Cardiac fibroblast (primary cell): ENCODE data around the gene SPRED3.

Experiments
- DNase-seq, 2 donors: peaks; one replicate each; pipeline versions ENCODE4 v3.0.0 to v3.0.0-alpha.2; 2010; ENCODE audit warnings: low read depth in 2 of 2
- H3K4me3 ChIP-seq, 2 donors: replicated peaks in 1 of 2; 1 replicate in 1 of 2; 2 replicates in 1 of 2; pipeline ENCODE4 v1.5.1; 2011; ENCODE audit warnings: low read depth in 2 of 2, low read length in 2 of 2, mild to moderate bottlenecking in 2 of 2, moderate library complexity in 1 of 2
- CTCF ChIP-seq: IDR thresholded peaks from one replicate; pipeline ENCODE4 v1.5.1; 2011; ENCODE audit warnings: low read depth, mild to moderate bottlenecking, low read length, inconsistent platforms

The SPRED3 gene

GRCh38 chr19:38430931-38431330 is 42.4 kb downstream of the SPRED3 start:
- TF ChIP-seq CTCF = no peak
- H3K4me3 ChIP-seq = no peak overlapping the region
- no peak for DNase-seq

DNA sequence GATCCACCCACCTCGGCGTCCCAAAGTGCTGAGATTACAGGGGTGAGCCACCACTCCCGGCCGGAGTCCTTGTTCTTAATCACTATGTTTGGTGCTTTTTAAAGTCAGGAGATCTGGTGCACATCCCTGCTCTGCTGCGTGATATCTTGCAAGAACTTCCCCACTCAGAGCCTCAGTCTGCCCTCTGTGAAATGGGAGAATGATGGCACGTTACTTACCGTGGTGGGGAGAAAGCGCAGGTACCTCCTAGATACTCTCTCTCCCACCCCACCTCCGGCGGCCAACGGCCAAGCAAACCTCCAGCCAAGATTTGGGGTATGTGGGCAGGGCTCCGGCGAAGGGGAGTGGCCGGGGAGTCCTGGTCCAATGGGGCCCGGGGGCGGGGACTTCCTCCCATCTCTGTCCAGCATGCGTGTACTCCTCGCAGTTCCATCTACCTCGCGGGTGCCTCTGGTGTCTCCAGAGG is 44.8 kb downstream of the SPRED3 start, which contains the start of gene RYR1:
Gene RYR1, plus strand, starts transcription at position 424 of the 466 bp plus-strand sequence. CDS start 139 bp downstream, outside the sequence.
- DNase-seq = peak in 1 of 2 donors; percentile 26
- no peak for TF ChIP-seq CTCF
- H3K4me3 ChIP-seq = no peak within 1 kb of the TSS

- H3K4me3 ChIP-seq = no peak overlapping the region
- DNase-seq = no peak
- TF ChIP-seq CTCF = no peak
These were observed 46.1 kb downstream of the SPRED3 start for GRCh38 chr19:38434549-38435051.

- no peak for TF ChIP-seq CTCF
- H3K4me3 ChIP-seq = no peak overlapping the region
- no peak for DNase-seq
These were observed 48.8 kb downstream of the SPRED3 start for GRCh38 chr19:38437295-38437694.

- no peak for DNase-seq
- TF ChIP-seq CTCF = no peak
These were observed 49.4 kb downstream of the SPRED3 start for GRCh38 chr19:38437917-38438316.

DNA sequence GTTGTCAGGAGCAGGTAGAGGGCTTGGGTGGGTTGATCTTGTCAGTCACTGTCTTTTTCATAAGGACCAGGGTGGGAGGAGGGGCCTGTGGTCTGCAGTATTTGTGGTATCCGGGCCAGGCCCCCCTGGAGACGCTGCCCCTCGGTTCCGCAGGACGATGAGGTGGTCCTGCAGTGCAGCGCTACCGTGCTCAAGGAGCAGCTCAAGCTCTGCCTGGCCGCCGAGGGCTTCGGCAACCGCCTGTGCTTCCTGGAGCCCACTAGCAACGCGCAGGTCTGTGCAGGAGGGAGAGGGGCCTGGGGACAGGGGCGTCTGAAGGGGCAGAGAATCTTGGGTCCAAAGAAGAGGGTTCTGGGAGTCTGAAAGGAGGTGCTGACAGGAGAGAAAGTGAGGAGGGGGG is 52.1 kb downstream of the SPRED3 start:
- DNase-seq = no peak
- H3K4me3 ChIP-seq = no peak overlapping the region
- TF ChIP-seq CTCF = no peak

More at GRCh38 chr19:38437917-38438316, 49.4 kb downstream of the SPRED3 start:
- H3K4me3 ChIP-seq = no peak overlapping the region
